ENCODE data around the gene CELF4.

GRCh38 chr18:37428288-37428974, 137.2 kb downstream of the CELF4 start:
- no peak for TF ChIP-seq POLR2AphosphoS5 (IDR thresholded peaks at IDR 0.05; ENCODE audit: low read depth, low read length)
- TF ChIP-seq POLR2A (IDR thresholded peaks at IDR 0.05; ENCODE audit: low read depth, low read length), result no peak
- TF ChIP-seq TAF1 (IDR thresholded peaks at IDR 0.05; ENCODE audit: low read depth, low read length), result no peak
- TF ChIP-seq POU2F2 (IDR thresholded peaks at IDR 0.05; ENCODE audit: low read depth, low read length), result no peak
- no peak for TF ChIP-seq SPI1 (IDR thresholded peaks at IDR 0.05; ENCODE audit: low read depth, low read length)
- TF ChIP-seq PAX5 (IDR thresholded peaks at IDR 0.05; ENCODE audit: insufficient read depth, low read length, severe bottlenecking), result no peak

Data from GM12891 (cell line).